ENCODE measurements around the gene GAB1.

The GAB1 gene

DNA sequence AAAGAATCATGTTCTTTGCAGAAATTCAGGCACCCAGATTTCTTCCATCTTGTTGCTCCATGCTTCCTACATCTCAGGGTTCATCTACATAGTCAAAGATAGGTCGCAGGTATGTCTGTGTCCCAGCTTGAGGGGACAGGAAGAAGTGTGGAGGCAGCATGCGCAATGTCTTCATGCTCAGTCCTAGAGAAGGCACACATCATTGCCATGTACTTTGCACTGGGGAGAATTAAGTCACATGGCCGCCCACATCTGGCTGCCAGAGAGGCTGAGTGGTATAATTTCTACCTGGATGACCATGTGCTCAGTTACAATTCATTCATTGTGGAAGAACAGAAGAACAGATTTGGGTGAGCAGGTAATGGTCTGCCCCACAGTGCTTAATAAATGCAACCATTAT, 54.1 kb downstream of the GAB1 start:
- TF ChIP-seq ZFX (IDR thresholded peaks at IDR 0.05; ENCODE audit: borderline replicate concordance): no peak
- TF ChIP-seq CTCF (IDR thresholded peaks at IDR 0.05): no peak
- H3K27ac ChIP-seq: no peak overlapping the region

DNA sequence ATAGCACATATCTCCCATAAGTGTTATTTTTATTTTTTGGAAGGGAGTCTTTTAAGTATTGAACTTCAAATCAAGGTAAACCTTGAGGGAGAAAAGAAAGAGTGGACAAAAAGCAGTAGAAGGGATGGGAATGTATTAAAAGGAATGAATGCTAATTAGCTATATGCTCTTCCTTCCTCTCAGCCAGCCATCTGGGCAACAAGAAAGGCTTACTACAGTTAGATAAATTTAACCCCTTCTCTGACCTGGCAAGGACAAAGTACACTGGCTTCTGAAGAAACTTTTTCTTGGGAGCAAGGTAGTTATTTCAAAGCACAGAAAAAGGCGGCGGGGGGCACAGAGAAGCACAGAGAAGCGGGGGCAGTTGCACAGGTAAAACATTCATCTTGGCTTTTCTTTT, 54.6 kb downstream of the GAB1 start:
- H3K27ac ChIP-seq: no peak overlapping the region
- TF ChIP-seq CTCF (IDR thresholded peaks at IDR 0.05): no peak
- no peak for TF ChIP-seq ZFX (IDR thresholded peaks at IDR 0.05; ENCODE audit: borderline replicate concordance)

DNA sequence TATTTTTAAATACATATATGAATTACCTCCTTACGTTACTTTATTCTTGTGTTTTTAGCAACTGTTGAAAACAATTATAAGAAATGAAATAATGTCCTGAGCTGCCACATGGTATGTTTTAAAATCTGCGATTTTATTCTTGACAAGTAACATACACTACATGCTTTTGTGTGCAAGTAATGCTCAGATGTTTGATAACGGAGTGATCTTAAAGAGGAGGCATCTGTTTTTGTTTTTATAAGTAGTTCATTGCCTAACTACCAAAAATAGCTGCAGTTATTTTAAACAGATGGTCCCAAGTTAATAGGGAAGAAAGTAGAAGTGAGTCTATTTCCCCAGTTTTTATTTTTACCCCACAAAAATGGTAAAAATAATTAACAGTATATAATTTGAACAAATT, 55.2 kb downstream of the GAB1 start:
- no peak for TF ChIP-seq CTCF (IDR thresholded peaks at IDR 0.05)
- no peak for TF ChIP-seq ZFX (IDR thresholded peaks at IDR 0.05; ENCODE audit: borderline replicate concordance)
- no peak overlapping the region for H3K27ac ChIP-seq

GRCh38 chr4:143393195-143393594, 56.5 kb downstream of the GAB1 start:
- H3K27ac ChIP-seq: no peak overlapping the region
- TF ChIP-seq CTCF (IDR thresholded peaks at IDR 0.05): no peak
- TF ChIP-seq ZFX (IDR thresholded peaks at IDR 0.05; ENCODE audit: borderline replicate concordance): no peak

DNA sequence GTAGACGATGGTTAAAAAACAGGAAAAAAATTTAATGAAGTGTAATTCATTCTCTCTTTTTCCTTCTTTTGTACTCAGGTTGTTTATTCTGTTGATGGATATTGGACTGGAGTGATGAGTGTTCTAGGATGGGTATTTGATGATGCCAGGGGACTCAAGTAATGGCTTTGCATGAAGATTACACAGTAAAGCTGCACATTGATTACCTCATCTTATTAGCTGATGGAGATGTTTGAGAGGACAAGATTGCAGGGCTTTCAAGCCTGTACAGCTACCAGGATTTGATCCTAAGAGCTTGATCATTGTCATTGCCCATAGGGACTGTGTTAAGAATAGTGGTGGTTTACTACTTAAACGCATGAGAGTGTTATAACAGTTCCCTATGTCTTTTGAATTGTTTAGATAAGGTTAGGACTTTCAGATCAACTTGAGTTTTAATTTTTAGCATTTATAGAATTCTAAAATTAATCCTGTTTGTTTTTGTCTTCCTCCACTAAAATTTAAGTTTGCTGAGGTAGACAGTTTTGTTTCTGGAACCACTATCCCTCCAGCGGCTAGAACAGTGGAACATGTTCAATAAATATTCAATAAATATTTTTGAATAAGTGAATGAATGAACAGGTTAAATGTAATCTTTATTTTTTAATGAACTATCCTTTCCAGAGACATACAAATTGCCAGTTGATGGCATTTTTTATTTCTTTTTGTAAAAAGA, 58.2 kb downstream of the GAB1 start:
- H3K27ac ChIP-seq: no peak overlapping the region
- TF ChIP-seq ZFX (IDR thresholded peaks at IDR 0.05; ENCODE audit: borderline replicate concordance) (no peak), CTCF (IDR thresholded peaks at IDR 0.05) (no peak)

DNA sequence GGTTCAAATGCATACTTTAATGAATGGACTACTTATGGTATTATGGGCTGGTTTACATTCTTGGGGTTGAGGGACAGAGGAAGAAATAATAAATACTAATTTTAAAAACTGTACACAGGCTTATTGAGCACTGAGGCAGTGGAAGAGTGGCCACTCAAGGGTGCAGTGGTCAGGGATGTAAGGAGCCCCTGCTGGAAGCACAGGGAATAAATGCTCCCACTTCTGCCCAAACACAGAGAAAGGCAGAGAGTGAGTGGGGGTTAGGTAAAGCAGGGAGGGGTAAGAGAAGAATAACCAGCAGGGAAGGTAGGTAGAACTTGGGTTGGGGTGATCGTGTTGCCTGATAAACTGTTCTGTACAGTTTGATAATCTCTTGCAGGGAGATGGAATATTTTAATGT, 60.0 kb downstream of the GAB1 start:
- H3K27ac ChIP-seq: no peak overlapping the region
- TF ChIP-seq CTCF (IDR thresholded peaks at IDR 0.05) (no peak), ZFX (IDR thresholded peaks at IDR 0.05; ENCODE audit: borderline replicate concordance) (no peak)

DNA sequence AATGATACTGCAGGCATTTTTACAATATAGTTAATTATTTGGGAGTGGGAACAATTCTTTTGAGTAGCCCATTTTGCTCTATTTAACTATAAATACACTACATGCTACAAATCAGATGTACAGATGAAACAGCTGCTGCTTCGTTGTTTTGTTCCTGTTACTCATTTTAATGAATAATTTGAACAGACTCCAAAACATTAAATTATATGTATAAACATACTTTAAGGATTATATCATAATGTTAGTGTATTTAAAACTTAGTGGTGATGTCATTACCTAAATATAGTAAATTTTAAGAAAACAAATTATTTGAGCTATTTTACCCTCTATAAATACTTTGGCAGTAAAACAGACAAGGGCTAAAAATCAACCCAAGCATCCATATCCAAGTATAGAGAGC, 60.7 kb downstream of the GAB1 start:
- TF ChIP-seq CTCF (IDR thresholded peaks at IDR 0.05) (no peak), ZFX (IDR thresholded peaks at IDR 0.05; ENCODE audit: borderline replicate concordance) (no peak)
- no peak overlapping the region for H3K27ac ChIP-seq

Data from 22Rv1 (cell line).